ENCODE data around the gene NLGN1.
"Not testable (repeated sequence)": the region's sequence is repeated elsewhere in the genome, so short reads cannot be mapped to it uniquely, and the experiment has no call there.

The NLGN1 gene

DNA sequence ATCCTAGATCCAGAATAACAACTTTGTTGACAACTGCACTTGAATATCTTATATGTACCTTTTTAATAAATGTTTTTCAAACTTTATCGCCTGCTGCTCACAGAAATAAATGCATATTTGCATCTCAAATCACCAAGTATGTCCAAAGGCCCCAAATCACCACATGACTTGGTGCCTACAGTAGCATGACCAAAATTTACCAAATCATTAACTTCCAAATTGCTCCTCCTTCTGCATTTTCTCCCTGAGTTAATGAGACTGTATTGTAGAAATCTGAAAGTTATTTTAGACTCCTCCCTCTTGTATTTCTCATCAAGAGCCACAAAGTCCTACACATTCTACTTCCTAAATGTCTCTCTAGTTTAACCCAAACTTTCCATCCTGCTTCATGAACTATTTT lies 826.1 kb downstream of the NLGN1 start:
- Histone ChIP-seq H3K4me3 (ENCODE audit: low read depth, low read length) (no peak overlapping the region), H3K36me3 (ENCODE audit: control insufficient read depth, insufficient read depth, low read length) (no peaks in the 10 kb centered on the region), H3K9ac (ENCODE audit: low read length) (no peak overlapping the region), H3K27ac (ENCODE audit: low read depth, low read length) (no peak overlapping the region), H3K4me1 (ENCODE audit: control insufficient read depth, insufficient read depth, low read length) (peaks cover 2% of the 10 kb centered on the region; the same call in 1 of the 2 replicates), H3K27me3 (ENCODE audit: control insufficient read depth, insufficient read depth, low read length) (no peaks in the 10 kb centered on the region), H3K9me3 (ENCODE audit: control insufficient read depth, insufficient read depth, low read depth, low read length) (no peaks in the 10 kb centered on the region; the same call in 1 of the 2 replicates)

DNA sequence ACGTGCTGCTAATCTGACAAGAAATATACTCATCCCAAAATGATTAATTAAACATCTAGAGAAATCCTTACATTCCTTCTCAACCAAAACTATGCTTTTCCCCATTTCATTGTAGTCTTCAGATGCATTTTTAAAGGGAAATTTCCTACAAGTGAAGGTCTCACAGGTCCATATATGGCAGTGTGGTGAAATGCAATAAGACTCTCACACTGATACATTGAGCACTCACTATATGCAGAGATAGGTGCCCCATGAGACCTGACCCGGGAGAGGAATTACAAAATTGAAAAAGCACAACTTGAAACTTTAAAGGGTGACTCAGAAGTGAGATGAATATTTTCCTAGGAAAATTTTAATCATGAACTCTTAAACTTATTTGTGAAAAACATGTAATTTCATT lies 832.4 kb downstream of the NLGN1 start:
- Histone ChIP-seq H3K9ac (ENCODE audit: low read length) (no peak overlapping the region), H3K36me3 (ENCODE audit: control insufficient read depth, insufficient read depth, low read length) (peaks cover 4% of the 10 kb centered on the region; the same call in 1 of the 2 replicates)

DNA sequence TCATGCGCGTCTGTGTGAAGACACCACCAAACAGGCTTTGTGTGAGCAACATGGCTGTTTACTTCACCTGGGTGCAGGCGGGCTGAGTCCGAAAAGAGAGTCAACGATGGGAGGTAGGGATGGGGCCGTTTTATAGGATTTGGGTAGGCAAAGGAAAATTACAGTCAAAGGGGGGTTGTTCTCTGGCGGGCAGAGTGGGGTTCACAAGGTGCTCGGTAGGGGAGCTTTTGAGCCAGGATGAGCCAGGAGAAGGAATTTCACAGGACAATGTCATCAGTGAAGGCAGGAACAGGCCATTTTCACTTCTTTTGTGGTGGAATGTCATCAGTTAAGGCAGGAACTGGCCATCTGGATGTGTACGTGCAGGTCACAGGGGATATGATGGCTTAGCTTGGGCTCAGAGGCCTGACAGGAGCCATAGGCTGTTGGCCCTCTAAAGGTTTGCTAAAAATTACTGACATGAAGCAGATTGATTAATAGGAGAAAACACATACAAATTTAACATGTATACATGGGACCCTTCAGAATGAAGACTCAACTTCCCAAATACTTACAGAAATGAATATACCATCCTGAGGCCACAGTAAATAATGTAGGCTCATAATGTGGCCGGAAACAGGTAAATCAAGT lies 834.6 kb downstream of the NLGN1 start:
- Histone ChIP-seq H3K4me1 (ENCODE audit: control insufficient read depth, insufficient read depth, low read length) (peaks cover 34% of the 10 kb centered on the region), H3K4me3 (ENCODE audit: low read depth, low read length) (peak overlapping the region; percentile 7; the same call in 1 of the 2 replicates), H3K9me3 (ENCODE audit: control insufficient read depth, insufficient read depth, low read depth, low read length) (peaks cover 15% of the 10 kb centered on the region; the same call in 1 of the 2 replicates), H3K27ac (ENCODE audit: low read depth, low read length) (peak overlapping the region; percentile 99), H3K9ac (ENCODE audit: low read length) (peak overlapping the region; percentile 89)
- H3K27me3 ChIP-seq (ENCODE audit: control insufficient read depth, insufficient read depth, low read length); H3K36me3 ChIP-seq (ENCODE audit: control insufficient read depth, insufficient read depth, low read length): not testable (repeated sequence)

More for the DNA sequence above, 832.4 kb downstream of the NLGN1 start:
- peaks cover 34% of the 10 kb centered on the region for H3K4me1 ChIP-seq (ENCODE audit: control insufficient read depth, insufficient read depth, low read length)
- H3K27me3 ChIP-seq (ENCODE audit: control insufficient read depth, insufficient read depth, low read length) = no peaks in the 10 kb centered on the region
- peaks cover 6% of the 10 kb centered on the region; the same call in 1 of the 2 replicates for H3K9me3 ChIP-seq (ENCODE audit: control insufficient read depth, insufficient read depth, low read depth, low read length)
- no peak overlapping the region for H3K4me3 ChIP-seq (ENCODE audit: low read depth, low read length)
- peak overlapping the region; percentile 85 for H3K27ac ChIP-seq (ENCODE audit: low read depth, low read length)

DNA sequence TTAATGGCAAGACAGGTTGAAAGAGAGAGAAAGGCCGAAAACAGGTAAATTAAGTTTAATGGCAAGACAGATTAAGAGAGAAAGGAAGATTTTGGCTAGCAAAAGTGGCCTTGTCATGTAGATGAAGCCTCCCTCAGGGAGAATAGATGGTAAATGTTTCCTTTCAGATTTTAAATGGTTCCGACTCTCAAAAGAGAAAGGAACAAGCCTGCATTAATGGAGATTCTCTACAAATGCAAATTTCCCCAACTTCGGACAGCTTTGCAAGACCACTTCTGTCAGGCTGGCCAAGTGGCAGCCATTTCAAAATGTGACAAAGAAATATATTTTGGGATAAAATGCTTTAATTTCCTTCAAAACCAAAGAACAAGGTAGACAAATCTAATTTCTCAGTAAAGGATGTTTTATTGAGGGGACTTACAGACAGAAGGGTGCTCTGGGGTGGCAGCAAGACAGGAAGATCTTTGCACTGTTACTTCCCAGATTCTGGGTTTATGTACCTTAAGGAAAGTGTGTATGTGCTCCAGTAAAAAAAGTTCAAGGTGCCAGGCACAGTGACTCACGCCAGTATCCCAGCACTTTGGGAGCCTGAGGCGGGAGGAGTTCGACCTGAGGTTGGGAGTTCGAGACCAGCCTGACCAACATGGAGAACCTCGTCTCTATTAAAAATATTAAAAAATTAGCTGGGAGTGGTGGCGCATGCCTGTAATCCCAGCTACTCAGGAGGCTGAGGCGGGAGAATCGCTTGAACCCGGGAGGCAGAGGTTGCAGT lies 835.3 kb downstream of the NLGN1 start:
- peaks cover 34% of the 10 kb centered on the region for H3K4me1 ChIP-seq (ENCODE audit: control insufficient read depth, insufficient read depth, low read length)
- H3K4me3 ChIP-seq (ENCODE audit: low read depth, low read length) = peak overlapping the region; percentile 4; the same call in 1 of the 2 replicates
- H3K9ac ChIP-seq (ENCODE audit: low read length) = peak overlapping the region; percentile 89
- H3K9me3 ChIP-seq (ENCODE audit: control insufficient read depth, insufficient read depth, low read depth, low read length) = peaks cover 15% of the 10 kb centered on the region; the same call in 1 of the 2 replicates
- H3K27me3 ChIP-seq (ENCODE audit: control insufficient read depth, insufficient read depth, low read length) = no peaks in the 10 kb centered on the region
- peak overlapping the region; percentile 99 for H3K27ac ChIP-seq (ENCODE audit: low read depth, low read length)
- H3K36me3 ChIP-seq (ENCODE audit: control insufficient read depth, insufficient read depth, low read length) = peaks cover 10% of the 10 kb centered on the region; the same call in 1 of the 2 replicates

DNA sequence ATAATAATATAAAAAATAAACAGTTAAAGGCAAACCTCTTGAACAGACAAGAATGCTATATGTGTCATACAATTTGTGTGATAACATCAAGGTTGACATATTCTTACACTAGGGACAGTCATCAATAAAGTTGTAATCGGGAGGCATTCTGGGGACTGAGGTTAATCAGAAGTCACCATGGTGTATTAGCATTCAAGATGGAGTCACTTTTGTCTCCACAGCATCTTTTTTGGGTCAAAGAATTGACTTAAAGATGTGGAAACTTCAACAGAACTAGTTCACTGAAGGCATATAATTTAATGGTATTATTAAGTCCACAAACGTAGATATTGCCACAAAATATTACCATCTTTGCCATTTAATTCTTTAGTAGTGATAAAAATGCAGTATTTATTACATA lies 836.0 kb downstream of the NLGN1 start:
- peaks cover 34% of the 10 kb centered on the region for H3K4me1 ChIP-seq (ENCODE audit: control insufficient read depth, insufficient read depth, low read length)
- no peak overlapping the region for H3K4me3 ChIP-seq (ENCODE audit: low read depth, low read length)
- peaks cover 15% of the 10 kb centered on the region; the same call in 1 of the 2 replicates for H3K9me3 ChIP-seq (ENCODE audit: control insufficient read depth, insufficient read depth, low read depth, low read length)
- no peaks in the 10 kb centered on the region for H3K27me3 ChIP-seq (ENCODE audit: control insufficient read depth, insufficient read depth, low read length)
- peak overlapping the region; percentile 55; the same call in 1 of the 2 replicates for H3K27ac ChIP-seq (ENCODE audit: low read depth, low read length)
- no peak overlapping the region for H3K9ac ChIP-seq (ENCODE audit: low read length)
- H3K36me3 ChIP-seq (ENCODE audit: control insufficient read depth, insufficient read depth, low read length) = peaks cover 10% of the 10 kb centered on the region; the same call in 1 of the 2 replicates

DNA sequence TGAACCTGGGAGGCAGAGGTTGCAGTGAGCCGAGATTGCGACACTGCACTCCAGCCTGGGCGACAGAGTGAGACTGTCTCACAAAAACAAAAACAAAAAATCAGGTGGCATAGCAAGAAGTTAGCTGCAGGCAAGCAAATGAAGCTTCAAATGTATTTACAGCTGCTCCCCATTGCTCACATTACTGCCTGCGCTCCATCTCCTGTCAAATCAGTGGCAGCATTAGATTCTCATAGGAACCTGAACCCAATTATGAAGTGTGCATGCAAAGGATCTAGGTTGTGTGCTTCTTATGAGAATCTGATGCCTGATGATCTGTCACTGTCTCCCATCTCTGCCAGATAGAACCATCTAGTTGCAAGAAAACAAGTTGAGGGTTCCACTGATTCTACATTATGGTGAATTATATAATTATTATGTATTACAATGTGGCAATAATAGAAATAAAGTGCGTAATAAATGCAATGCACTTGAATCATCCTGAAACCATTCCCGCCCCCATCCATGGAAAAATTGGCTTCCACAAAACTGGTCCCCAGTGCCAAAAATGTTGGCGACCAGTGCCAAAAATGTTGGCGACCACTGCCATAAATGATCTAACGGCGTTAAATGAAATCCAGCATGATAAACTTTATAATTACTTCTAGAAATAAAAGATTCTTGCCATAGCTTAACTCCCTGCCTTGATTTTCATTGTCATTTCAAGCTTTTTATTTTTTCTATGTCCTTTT lies 844.9 kb downstream of the NLGN1 start:
- Histone ChIP-seq H3K36me3 (ENCODE audit: control insufficient read depth, insufficient read depth, low read length) (no peaks in the 10 kb centered on the region), H3K27me3 (ENCODE audit: control insufficient read depth, insufficient read depth, low read length) (no peaks in the 10 kb centered on the region), H3K9me3 (ENCODE audit: control insufficient read depth, insufficient read depth, low read depth, low read length) (no peaks in the 10 kb centered on the region), H3K4me3 (ENCODE audit: low read depth, low read length) (no peak overlapping the region), H3K4me1 (ENCODE audit: control insufficient read depth, insufficient read depth, low read length) (no peaks in the 10 kb centered on the region), H3K27ac (ENCODE audit: low read depth, low read length) (no peak overlapping the region), H3K9ac (ENCODE audit: low read length) (no peak overlapping the region)

DNA sequence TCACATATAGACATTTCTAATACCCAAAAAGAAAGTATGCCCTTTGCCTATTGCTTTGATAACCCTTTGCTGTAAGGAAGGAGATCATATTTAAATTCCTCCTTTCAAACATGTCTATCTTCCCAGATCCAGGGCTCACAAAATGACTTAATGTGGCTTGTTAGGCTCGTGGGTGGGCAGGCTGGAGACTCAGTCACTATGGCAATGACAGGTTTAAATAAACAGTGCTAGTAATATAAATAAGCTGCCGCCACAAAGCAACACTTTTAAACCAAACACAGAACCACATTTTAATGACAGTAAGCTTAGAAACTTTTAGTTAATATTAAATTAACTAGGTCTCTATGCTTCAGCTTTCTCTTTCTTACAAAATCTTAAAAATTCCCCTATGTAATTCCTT lies 845.6 kb downstream of the NLGN1 start:
- no peaks in the 10 kb centered on the region for H3K27me3 ChIP-seq (ENCODE audit: control insufficient read depth, insufficient read depth, low read length)
- H3K4me3 ChIP-seq (ENCODE audit: low read depth, low read length) = no peak overlapping the region
- no peak overlapping the region for H3K27ac ChIP-seq (ENCODE audit: low read depth, low read length)
- H3K9me3 ChIP-seq (ENCODE audit: control insufficient read depth, insufficient read depth, low read depth, low read length) = no peaks in the 10 kb centered on the region
- no peaks in the 10 kb centered on the region for H3K36me3 ChIP-seq (ENCODE audit: control insufficient read depth, insufficient read depth, low read length)
- no peaks in the 10 kb centered on the region for H3K4me1 ChIP-seq (ENCODE audit: control insufficient read depth, insufficient read depth, low read length)
- no peak overlapping the region for H3K9ac ChIP-seq (ENCODE audit: low read length)

DNA sequence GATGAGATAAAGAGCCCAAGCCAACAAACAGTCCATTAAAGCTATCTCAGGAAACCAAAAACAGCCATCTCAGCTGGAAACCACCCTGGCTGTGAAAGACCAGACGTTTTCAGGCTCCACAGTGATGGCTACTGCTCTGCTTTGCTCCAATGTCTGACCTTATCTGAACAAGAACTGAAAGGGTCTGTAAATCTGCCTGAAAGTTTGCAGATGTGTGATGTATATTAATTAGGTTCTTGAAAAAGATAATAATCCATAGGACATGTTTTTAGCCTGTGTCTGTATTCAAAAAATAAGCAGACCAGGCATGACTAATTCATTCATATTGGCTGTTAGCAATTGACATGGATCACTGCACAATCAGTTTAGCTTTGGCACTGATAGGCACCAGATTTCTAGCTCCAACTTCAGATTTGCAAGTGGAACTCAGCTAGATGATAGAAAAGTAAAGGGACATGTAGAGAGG lies 850.2 kb downstream of the NLGN1 start:
- Histone ChIP-seq H3K4me1 (ENCODE audit: control insufficient read depth, insufficient read depth, low read length) (0 out of 2 replicates have a peak, but pooled peaks cover 4% of the 10 kb centered on the region), H3K9me3 (ENCODE audit: control insufficient read depth, insufficient read depth, low read depth, low read length) (no peaks in the 10 kb centered on the region), H3K9ac (ENCODE audit: low read length) (no peak overlapping the region), H3K27ac (ENCODE audit: low read depth, low read length) (no peak overlapping the region), H3K36me3 (ENCODE audit: control insufficient read depth, insufficient read depth, low read length) (no peaks in the 10 kb centered on the region), H3K27me3 (ENCODE audit: control insufficient read depth, insufficient read depth, low read length) (no peaks in the 10 kb centered on the region), H3K4me3 (ENCODE audit: low read depth, low read length) (no peak overlapping the region)

DNA sequence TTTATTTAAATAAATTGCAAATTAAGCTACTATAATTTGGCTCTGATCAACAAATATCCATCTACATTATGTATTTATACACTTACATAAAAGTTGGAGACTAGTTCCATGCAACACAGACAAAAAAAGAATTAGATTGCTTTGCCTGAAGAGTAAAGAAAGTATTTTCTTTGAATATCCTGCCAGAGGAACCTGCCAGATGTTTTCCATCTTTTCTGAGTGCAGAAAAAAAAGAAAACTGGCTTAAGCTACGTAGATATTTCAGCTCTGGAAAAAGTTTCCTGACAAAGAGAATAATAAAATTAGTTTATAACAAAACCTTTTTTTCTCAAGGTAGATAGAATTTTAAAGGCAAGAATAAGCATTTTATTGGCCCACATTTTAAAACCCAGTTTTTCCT lies 854.1 kb downstream of the NLGN1 start:
- H3K27me3 ChIP-seq (ENCODE audit: control insufficient read depth, insufficient read depth, low read length) = no peaks in the 10 kb centered on the region
- no peaks in the 10 kb centered on the region for H3K9me3 ChIP-seq (ENCODE audit: control insufficient read depth, insufficient read depth, low read depth, low read length)
- no peak overlapping the region for H3K9ac ChIP-seq (ENCODE audit: low read length)

DNA sequence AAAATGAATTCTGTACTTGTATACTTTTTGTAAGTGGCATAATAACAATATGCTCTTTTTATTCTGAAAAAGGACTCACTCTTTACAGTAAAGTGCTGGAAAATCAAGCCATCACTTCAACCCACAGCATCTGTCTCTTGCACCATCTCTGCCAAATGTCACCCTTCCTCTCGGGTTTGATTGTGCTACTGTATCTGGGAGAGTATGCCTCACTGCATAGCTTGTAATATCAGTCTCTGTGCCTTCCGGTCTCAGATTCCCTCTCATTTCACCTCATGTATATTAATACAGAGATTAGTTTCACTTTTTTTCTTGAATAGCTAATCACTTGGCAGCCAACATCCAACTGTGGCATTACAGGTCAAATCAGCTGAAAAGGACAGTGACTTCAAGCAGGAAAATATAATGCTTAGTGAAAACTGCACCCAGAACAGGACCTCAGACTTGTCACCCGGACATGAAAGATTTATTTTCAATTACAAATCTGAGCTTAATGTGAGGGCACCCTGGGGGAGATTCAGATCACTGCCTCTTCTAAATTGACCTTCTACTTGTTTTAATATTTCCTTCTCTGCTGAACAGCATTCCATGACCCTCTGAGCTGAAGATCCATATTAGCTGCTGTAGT lies 855.8 kb downstream of the NLGN1 start:
- no peak overlapping the region for H3K4me3 ChIP-seq (ENCODE audit: low read depth, low read length)
- H3K27me3 ChIP-seq (ENCODE audit: control insufficient read depth, insufficient read depth, low read length) = no peaks in the 10 kb centered on the region
- H3K27ac ChIP-seq (ENCODE audit: low read depth, low read length) = no peak overlapping the region
- H3K9me3 ChIP-seq (ENCODE audit: control insufficient read depth, insufficient read depth, low read depth, low read length) = peaks cover 6% of the 10 kb centered on the region; the same call in 1 of the 2 replicates
- H3K36me3 ChIP-seq (ENCODE audit: control insufficient read depth, insufficient read depth, low read length) = no peaks in the 10 kb centered on the region
- H3K9ac ChIP-seq (ENCODE audit: low read length) = no peak overlapping the region
- 0 out of 2 replicates have a peak, but pooled peaks cover 4% of the 10 kb centered on the region for H3K4me1 ChIP-seq (ENCODE audit: control insufficient read depth, insufficient read depth, low read length)

More for the DNA sequence above, 854.1 kb downstream of the NLGN1 start:
- no peaks in the 10 kb centered on the region for H3K36me3 ChIP-seq (ENCODE audit: control insufficient read depth, insufficient read depth, low read length)
- H3K4me3 ChIP-seq (ENCODE audit: low read depth, low read length) = no peak overlapping the region
- 0 out of 2 replicates have a peak, but pooled peaks cover 4% of the 10 kb centered on the region for H3K4me1 ChIP-seq (ENCODE audit: control insufficient read depth, insufficient read depth, low read length)
- no peak overlapping the region for H3K27ac ChIP-seq (ENCODE audit: low read depth, low read length)

Data from HUES6 (cell line).